ENCODE results near the gene TMEM50A.
"Not testable (repeated sequence)": the region's sequence is repeated elsewhere in the genome, so short reads cannot be mapped to it uniquely, and the experiment has no call there.

Gene TMEM50A

DNA sequence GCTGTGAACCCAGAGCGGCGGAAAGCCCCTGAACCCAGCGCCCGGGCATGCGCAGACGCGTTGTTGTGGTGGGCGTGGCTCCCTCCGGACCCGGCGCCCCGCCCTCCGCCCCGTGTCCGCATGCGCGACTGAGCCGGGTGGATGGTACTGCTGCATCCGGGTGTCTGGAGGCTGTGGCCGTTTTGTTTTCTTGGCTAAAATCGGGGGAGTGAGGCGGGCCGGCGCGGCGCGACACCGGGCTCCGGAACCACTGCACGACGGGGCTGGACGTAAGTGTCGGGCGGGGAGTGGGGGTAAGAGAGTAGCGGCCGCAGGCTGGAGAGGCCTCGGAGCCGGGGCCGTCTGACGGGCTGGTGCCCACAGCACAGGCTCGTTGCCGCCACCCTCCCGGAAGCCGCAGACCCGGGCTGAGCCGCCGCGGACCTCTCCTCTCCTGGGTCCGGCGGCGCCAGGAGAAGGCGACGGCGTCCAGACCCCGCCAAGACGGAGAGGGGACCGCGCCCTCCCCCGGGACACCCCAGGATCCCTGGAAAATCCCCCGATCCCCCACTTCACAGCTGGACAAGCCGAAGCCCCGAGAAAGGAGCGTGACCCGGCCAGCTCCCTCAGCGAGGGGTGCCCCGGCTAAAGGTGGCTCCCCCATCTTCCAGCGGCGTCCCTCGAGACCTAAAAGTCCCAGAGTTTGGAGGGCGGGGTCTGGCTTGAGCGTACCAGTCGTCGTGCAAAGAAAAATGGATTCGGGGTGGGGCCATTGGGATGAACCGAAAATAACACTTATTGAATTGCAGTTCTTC lies at the start of gene TMEM50A:
Gene TMEM50A (plus strand): TSS at position 147 of the 794 bp plus-strand sequence. CDS start 2,153 bp downstream, outside the sequence.
- Histone ChIP-seq H3K4me1 (ENCODE audit: low read depth, poor library complexity, severe bottlenecking) (peaks cover 22% of the 10 kb centered on the region), H2AFZ (ENCODE audit: low read depth) (peak within 1 kb of the TSS; percentile 54), H4K20me1 (ENCODE audit: insufficient read depth) (no peaks in the 10 kb centered on the region), H3K4me3 (IDR thresholded peaks at IDR 0.05; ENCODE audit: insufficient read depth, low read depth, low read length) (peak within 1 kb of the TSS; percentile 59), H3K4me2 (peak within 1 kb of the TSS; percentile 61), H3K9ac (peak within 1 kb of the TSS; percentile 73), H3K27me3 (ENCODE audit: insufficient read depth, low read depth) (no peaks in the 10 kb centered on the region), H3K79me2 (ENCODE audit: insufficient read depth, low read depth) (peaks cover 56% of the 10 kb centered on the region), H3K36me3 (ENCODE audit: insufficient read depth) (no peaks in the 10 kb centered on the region), H3K27ac (peak within 1 kb of the TSS; percentile 85)
- TF ChIP-seq, protein P1, sequence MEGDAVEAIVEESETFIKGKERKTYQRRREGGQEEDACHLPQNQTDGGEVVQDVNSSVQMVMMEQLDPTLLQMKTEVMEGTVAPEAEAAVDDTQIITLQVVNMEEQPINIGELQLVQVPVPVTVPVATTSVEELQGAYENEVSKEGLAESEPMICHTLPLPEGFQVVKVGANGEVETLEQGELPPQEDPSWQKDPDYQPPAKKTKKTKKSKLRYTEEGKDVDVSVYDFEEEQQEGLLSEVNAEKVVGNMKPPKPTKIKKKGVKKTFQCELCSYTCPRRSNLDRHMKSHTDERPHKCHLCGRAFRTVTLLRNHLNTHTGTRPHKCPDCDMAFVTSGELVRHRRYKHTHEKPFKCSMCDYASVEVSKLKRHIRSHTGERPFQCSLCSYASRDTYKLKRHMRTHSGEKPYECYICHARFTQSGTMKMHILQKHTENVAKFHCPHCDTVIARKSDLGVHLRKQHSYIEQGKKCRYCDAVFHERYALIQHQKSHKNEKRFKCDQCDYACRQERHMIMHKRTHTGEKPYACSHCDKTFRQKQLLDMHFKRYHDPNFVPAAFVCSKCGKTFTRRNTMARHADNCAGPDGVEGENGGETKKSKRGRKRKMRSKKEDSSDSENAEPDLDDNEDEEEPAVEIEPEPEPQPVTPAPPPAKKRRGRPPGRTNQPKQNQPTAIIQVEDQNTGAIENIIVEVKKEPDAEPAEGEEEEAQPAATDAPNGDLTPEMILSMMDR (conservative IDR thresholded peaks at IDR 0.05; ENCODE audit: low read depth, low read length) = no peak

DNA sequence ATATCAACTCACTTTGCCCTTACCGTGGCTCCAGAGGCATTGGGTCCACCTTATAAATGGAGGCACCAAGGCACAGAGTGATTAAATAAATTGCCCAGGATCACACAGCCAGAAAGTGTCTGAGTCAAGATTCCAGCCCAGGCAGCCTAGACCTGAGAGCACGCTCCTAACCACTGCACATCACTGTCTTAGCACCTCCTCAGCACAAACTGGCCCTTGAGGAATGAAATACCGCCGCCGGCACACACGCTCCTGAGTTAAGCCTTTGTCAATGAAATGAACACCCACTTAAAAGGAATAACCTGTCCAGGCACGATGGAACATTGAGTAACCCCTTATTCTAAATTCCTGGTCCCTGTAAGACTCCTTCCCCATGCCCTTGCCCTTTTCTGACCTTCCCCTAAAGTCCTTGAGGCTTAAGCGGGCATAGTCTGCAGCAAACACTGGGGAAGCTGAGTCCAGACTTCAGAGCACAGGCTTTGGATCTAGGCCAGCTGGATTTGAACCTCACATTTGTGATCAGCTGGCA lies 49.5 kb upstream of the TMEM50A start:
- not testable (repeated sequence) for H3K27ac ChIP-seq; H4K20me1 ChIP-seq (ENCODE audit: insufficient read depth); H3K4me2 ChIP-seq; H3K4me1 ChIP-seq (ENCODE audit: low read depth, poor library complexity, severe bottlenecking); H3K9ac ChIP-seq; H3K4me3 ChIP-seq (IDR thresholded peaks at IDR 0.05; ENCODE audit: insufficient read depth, low read depth, low read length); H3K36me3 ChIP-seq (ENCODE audit: insufficient read depth); H3K79me2 ChIP-seq (ENCODE audit: insufficient read depth, low read depth); H2AFZ ChIP-seq (ENCODE audit: low read depth); H3K27me3 ChIP-seq (ENCODE audit: insufficient read depth, low read depth)

- not testable (repeated sequence) for H3K4me2 ChIP-seq; H2AFZ ChIP-seq (ENCODE audit: low read depth); H3K4me1 ChIP-seq (ENCODE audit: low read depth, poor library complexity, severe bottlenecking); H3K4me3 ChIP-seq (IDR thresholded peaks at IDR 0.05; ENCODE audit: insufficient read depth, low read depth, low read length); H3K9ac ChIP-seq; H4K20me1 ChIP-seq (ENCODE audit: insufficient read depth); H3K27ac ChIP-seq; H3K36me3 ChIP-seq (ENCODE audit: insufficient read depth); H3K27me3 ChIP-seq (ENCODE audit: insufficient read depth, low read depth); H3K79me2 ChIP-seq (ENCODE audit: insufficient read depth, low read depth)
Observed at GRCh38 chr1:25290043-25290442, 48.1 kb upstream of the TMEM50A start.

DNA sequence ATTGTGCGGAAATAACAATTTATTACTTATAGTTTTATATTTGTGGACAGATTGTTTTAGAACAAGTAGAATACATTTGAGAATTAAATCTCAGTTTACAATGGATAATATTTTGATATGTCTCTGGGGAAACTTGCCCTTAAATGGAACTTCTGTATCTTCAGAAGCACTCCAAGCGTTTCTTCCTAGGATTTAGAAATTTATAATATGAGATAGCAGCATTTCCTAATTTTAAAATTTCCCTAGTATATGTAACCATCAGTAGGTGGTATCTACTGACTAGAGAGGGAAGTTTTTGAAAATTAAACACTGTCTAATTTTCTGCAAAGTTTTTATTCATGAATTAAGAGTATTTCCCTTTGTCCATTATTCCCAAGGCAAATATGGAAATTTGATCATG lies 44.7 kb upstream of the TMEM50A start:
- not testable (repeated sequence) for H3K4me2 ChIP-seq; H4K20me1 ChIP-seq (ENCODE audit: insufficient read depth); H3K4me1 ChIP-seq (ENCODE audit: low read depth, poor library complexity, severe bottlenecking); H3K4me3 ChIP-seq (IDR thresholded peaks at IDR 0.05; ENCODE audit: insufficient read depth, low read depth, low read length); H3K9ac ChIP-seq; H3K27ac ChIP-seq; H3K27me3 ChIP-seq (ENCODE audit: insufficient read depth, low read depth); H2AFZ ChIP-seq (ENCODE audit: low read depth); H3K79me2 ChIP-seq (ENCODE audit: insufficient read depth, low read depth); H3K36me3 ChIP-seq (ENCODE audit: insufficient read depth)

DNA sequence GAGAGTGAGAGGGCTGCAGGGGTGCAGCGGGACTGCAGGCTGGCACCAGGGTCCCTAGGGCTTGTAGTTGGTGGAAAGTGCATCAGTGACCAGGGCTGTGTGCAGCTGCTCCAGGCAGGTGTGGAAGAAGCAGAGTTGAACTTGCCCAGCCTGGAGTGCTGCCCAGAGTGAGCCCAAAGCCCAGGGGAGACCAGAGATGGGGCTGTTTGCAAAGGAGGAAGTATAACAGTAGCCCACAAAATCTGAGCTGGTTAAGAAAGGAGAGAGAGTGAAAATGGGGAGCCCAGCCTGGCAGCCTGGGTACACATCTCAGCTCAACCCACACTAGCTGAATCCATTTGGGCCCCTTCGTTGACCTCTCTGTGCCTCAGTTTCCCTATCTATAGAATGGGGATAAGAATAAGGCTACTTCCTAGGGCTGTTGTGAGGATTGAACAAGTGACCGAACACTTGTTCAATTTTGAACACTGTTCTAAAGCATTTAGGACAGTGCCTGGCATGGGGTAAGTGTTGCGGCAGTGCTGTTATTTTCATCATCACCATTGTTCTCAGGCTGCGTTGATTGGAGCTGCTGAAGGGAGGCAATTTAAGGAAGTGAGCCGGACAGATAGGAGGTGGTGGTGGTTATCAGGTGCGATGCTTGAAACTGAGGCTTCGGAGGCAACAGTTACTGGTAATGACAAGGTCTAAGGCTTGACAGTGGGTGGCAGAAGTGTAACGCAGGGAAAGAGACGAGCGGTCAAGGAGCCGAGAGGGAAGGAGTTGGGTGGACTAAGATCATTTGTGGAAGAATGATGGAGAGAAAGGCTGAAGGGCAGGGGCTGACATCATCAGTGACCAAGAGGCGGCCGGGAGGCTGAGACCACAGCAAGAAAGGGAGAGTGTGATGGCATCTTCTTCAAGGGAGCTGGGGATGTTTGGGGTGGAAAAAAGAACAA lies 43.0 kb upstream of the TMEM50A start:
- not testable (repeated sequence) for H3K4me3 ChIP-seq (IDR thresholded peaks at IDR 0.05; ENCODE audit: insufficient read depth, low read depth, low read length); H3K4me2 ChIP-seq; H2AFZ ChIP-seq (ENCODE audit: low read depth); H4K20me1 ChIP-seq (ENCODE audit: insufficient read depth); H3K27ac ChIP-seq; H3K4me1 ChIP-seq (ENCODE audit: low read depth, poor library complexity, severe bottlenecking); H3K79me2 ChIP-seq (ENCODE audit: insufficient read depth, low read depth); H3K9ac ChIP-seq; H3K36me3 ChIP-seq (ENCODE audit: insufficient read depth); H3K27me3 ChIP-seq (ENCODE audit: insufficient read depth, low read depth)

DNA sequence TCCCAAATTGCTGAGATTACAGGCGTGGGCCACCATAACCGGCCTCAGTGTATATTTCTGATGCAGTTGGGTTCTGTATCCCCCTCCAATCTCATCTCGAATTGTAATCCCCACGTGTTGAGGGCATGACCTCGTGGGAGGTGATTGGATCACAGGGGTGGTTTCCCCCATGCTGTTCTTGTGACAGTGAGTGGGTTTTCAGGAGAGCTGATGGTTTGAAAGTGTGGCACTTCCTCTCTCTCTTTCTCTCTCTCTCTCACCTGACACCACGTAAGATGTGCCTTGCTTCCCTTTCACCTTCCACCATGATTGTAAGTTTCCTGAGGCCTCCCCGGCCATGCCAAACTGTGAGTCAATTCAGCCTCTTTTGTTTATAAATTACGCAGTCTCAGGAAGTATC lies 41.6 kb upstream of the TMEM50A start:
- not testable (repeated sequence) for H4K20me1 ChIP-seq (ENCODE audit: insufficient read depth); H3K4me1 ChIP-seq (ENCODE audit: low read depth, poor library complexity, severe bottlenecking); H2AFZ ChIP-seq (ENCODE audit: low read depth); H3K27me3 ChIP-seq (ENCODE audit: insufficient read depth, low read depth); H3K79me2 ChIP-seq (ENCODE audit: insufficient read depth, low read depth); H3K9ac ChIP-seq; H3K4me2 ChIP-seq; H3K4me3 ChIP-seq (IDR thresholded peaks at IDR 0.05; ENCODE audit: insufficient read depth, low read depth, low read length); H3K36me3 ChIP-seq (ENCODE audit: insufficient read depth); H3K27ac ChIP-seq

GRCh38 chr1:25300729-25301128 lies 37.4 kb upstream of the TMEM50A start:
- not testable (repeated sequence) for H3K4me2 ChIP-seq; H3K27ac ChIP-seq; H2AFZ ChIP-seq (ENCODE audit: low read depth); H3K36me3 ChIP-seq (ENCODE audit: insufficient read depth); H3K4me3 ChIP-seq (IDR thresholded peaks at IDR 0.05; ENCODE audit: insufficient read depth, low read depth, low read length); H3K79me2 ChIP-seq (ENCODE audit: insufficient read depth, low read depth); H3K4me1 ChIP-seq (ENCODE audit: low read depth, poor library complexity, severe bottlenecking); H3K9ac ChIP-seq; H4K20me1 ChIP-seq (ENCODE audit: insufficient read depth); H3K27me3 ChIP-seq (ENCODE audit: insufficient read depth, low read depth)

- not testable (repeated sequence) for H3K36me3 ChIP-seq (ENCODE audit: insufficient read depth); H3K79me2 ChIP-seq (ENCODE audit: insufficient read depth, low read depth); H3K4me3 ChIP-seq (IDR thresholded peaks at IDR 0.05; ENCODE audit: insufficient read depth, low read depth, low read length); H4K20me1 ChIP-seq (ENCODE audit: insufficient read depth); H3K27me3 ChIP-seq (ENCODE audit: insufficient read depth, low read depth); H3K9ac ChIP-seq; H3K4me1 ChIP-seq (ENCODE audit: low read depth, poor library complexity, severe bottlenecking); H3K27ac ChIP-seq; H2AFZ ChIP-seq (ENCODE audit: low read depth); H3K4me2 ChIP-seq
Observed at GRCh38 chr1:25302330-25302729, 35.8 kb upstream of the TMEM50A start.

DNA sequence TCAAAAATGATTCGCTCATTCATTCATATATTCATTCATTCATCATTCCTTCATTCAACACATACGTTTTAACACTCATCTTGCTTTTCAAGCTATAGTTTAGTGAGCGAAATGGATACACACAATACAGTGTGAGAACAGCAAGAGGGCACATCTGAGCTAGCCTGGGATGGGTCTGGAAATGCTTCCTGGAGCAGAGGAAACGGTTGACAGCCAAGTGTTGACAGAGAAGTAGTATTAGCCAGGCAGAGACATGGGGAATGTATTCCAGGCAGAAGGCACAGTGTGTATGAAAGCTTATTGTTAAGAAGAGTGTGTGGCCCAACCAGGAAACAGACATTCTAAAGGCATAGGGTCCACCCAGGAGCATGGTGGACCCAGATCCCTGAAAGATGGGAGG lies 33.2 kb upstream of the TMEM50A start:
- not testable (repeated sequence) for H2AFZ ChIP-seq (ENCODE audit: low read depth); H3K9ac ChIP-seq; H3K27me3 ChIP-seq (ENCODE audit: insufficient read depth, low read depth); H3K27ac ChIP-seq; H4K20me1 ChIP-seq (ENCODE audit: insufficient read depth); H3K36me3 ChIP-seq (ENCODE audit: insufficient read depth); H3K4me3 ChIP-seq (IDR thresholded peaks at IDR 0.05; ENCODE audit: insufficient read depth, low read depth, low read length); H3K4me1 ChIP-seq (ENCODE audit: low read depth, poor library complexity, severe bottlenecking); H3K79me2 ChIP-seq (ENCODE audit: insufficient read depth, low read depth); H3K4me2 ChIP-seq

Measured in KMS-11 (cell line).